GM18505 (cell line): ENCODE results near the gene SNX19.
A peak's percentile ranks its signal among the peaks of the same experiment; 100 is the strongest.
"Not testable (repeated sequence)": the region's sequence is repeated elsewhere in the genome, so short reads cannot be mapped to it uniquely, and the experiment has no call there.

Experiments used
- ATAC-seq: cut with Tn5 transposase; IDR thresholded peaks from one replicate; pipeline ENCODE4 v1.9.1; 2021; ENCODE audit not compliant: unreplicated experiment
- POLR2A ChIP-seq: IDR thresholded peaks from 4 replicates; pipeline ENCODE4 v1.6.1; 2011; ENCODE audit warnings: borderline replicate concordance; ENCODE audit not compliant: insufficient read depth, insufficient read length; ENCODE audit errors: extremely low read depth

SNX19 gene, protein sequence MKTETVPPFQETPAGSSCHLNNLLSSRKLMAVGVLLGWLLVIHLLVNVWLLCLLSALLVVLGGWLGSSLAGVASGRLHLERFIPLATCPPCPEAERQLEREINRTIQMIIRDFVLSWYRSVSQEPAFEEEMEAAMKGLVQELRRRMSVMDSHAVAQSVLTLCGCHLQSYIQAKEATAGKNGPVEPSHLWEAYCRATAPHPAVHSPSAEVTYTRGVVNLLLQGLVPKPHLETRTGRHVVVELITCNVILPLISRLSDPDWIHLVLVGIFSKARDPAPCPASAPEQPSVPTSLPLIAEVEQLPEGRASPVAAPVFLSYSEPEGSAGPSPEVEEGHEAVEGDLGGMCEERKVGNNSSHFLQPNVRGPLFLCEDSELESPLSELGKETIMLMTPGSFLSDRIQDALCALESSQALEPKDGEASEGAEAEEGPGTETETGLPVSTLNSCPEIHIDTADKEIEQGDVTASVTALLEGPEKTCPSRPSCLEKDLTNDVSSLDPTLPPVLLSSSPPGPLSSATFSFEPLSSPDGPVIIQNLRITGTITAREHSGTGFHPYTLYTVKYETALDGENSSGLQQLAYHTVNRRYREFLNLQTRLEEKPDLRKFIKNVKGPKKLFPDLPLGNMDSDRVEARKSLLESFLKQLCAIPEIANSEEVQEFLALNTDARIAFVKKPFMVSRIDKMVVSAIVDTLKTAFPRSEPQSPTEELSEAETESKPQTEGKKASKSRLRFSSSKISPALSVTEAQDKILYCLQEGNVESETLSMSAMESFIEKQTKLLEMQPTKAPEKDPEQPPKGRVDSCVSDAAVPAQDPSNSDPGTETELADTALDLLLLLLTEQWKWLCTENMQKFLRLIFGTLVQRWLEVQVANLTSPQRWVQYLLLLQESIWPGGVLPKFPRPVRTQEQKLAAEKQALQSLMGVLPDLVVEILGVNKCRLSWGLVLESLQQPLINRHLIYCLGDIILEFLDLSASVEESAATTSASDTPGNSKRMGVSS

DNA sequence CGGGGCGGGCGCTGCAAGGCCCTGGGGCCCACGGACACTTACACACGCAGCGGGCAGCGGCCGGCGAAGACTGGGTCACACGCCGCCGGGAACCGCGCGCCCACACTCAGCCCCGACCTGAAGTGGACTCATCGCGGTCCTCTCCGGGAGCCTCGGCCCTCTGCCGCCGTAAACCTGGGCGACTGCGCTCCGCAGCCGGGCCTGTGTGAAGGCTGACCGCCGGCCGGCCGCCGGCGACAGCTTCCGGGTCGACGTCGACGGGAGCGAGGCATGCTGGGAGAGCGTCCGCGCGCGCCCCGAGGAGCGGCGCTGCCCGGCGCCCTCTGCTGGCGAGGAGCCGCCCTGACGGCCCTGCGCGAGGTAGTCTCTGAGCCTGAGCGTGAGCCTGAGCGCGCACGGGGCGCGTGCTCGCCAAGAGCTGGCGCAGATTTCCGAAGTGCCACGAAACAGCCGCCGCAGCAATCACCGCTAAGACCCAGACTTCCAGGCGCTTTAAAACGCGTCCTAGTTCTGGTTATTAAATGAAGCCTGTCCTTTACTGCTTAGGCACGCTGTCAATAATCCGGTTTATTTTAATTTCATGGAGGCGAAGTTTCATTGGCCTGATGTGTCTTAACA, at the start of gene SNX19:
Gene SNX19 (minus strand): TSS at position 242 of the 618 bp plus-strand sequence. CDS start 540 bp downstream, outside the sequence.
- peak; percentile 91 for TF ChIP-seq POLR2A
- peak; percentile 100 for ATAC-seq

DNA sequence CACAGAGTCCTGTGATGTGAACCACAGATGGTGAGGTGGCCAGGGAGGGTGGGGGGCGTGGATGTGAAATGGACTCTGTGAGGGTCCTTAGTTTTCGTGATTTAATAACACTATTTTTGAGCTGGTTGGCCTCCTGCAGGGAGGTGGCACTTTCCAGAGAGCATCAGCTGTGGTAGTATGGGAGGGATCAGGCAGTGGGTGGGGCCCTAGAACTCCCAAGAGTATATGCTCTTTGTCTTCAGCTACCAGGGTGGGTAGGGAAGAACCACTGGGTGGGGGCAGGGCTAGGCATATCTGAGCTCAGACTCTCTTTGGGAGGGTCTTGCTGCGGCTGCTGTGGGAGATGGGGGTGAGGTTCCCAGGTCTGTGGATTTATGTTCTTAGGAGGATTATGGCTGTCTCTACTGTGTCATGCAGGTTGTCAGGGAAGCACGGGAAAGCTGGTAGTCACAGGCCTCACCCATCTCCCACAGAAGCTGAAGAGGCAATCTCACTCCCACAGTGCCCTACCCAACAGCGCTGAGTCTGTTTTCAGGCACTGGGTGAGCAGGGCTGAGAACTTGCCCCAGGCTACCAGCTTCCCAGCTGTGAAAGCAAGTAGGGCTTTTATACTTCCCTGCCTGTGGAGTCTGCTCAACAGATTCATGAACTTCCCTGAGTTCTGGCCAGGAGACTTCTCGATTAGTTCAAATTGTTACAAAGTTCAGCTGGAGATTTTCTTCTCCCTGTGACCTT, 47.9 kb upstream of the SNX19 start:
- TF ChIP-seq POLR2A = no peak
- no peak for ATAC-seq

DNA sequence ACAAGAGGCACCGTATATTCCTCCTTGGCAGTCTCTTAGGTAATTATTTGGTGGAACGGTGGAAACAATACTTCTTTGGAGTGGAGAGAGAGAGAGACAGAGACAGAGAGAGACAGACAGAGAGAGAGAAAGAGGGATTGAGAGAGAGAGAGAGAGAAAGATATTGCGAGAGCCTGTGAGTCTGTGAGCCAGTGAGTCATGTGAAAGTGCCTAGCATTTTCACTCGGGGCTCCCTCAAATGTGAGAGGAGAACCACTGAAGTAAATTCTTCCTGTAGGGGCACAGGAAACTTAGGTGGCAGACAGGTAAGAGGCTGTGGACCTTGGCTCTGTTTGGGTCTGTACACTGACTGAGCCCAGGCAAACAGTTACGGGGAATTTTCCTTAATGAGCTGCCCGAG, 31.6 kb upstream of the SNX19 start:
- TF ChIP-seq POLR2A = no peak
- ATAC-seq = no peak

DNA sequence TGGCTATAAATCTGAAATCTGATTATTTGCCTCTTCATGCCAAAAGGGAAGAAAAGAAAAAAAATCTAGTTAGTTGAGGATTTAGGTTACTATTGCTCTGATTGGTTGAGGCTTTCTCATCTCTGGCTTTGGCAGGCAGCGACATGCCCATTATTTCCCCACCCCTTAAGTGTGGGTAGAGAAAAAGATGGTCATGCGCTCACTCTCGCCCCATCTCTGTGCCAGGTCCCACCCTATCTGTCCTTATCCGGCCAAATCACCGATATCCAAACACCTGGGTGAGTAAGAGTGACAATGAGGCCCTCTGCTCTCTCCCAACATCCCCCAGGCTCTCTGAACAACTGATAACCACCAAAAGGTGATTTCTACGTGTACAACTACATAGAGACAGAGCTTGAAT, 31.2 kb upstream of the SNX19 start:
- no peak for ATAC-seq
- no peak for TF ChIP-seq POLR2A

DNA sequence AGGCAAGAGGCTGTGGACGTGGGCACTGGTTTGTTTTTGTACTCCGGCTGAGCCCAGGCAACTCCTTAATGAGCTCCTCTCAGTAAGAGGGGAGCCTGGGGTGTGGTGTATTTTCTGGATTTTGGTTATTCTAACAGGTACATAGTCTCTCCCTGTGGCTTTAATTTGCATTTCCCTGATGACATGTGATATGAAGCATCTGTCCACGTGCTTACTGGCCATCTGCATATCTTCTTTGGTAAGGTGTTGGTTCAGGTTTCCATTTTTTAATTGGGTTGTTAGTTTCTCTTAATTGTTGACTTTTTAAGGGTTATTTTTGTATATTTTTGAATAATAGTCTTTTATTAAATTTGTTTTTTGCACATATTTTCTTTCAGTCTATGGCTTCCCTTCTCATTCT, 30.8 kb upstream of the SNX19 start:
- ATAC-seq = no peak
- no peak for TF ChIP-seq POLR2A

DNA sequence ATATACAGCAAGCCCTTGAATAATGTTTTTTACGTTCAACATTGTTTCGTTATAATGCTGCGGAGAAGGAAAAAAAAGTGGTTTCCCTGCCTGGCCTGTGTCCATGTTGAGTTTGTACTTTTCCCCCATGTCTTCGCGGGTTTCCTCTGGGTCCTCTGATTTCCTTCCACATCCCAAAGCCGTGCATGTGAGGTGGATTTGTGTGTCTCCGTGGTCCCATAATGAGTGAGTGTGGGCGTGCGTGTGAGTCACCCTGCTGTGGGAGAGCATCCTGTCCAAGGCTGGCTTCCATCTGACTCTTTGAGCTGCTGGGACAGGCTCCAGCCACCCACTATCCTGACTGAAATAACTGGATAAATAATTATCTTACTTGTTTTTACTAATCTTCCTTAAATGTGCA, 29.6 kb upstream of the SNX19 start:
- no peak for TF ChIP-seq POLR2A
- ATAC-seq = no peak

DNA sequence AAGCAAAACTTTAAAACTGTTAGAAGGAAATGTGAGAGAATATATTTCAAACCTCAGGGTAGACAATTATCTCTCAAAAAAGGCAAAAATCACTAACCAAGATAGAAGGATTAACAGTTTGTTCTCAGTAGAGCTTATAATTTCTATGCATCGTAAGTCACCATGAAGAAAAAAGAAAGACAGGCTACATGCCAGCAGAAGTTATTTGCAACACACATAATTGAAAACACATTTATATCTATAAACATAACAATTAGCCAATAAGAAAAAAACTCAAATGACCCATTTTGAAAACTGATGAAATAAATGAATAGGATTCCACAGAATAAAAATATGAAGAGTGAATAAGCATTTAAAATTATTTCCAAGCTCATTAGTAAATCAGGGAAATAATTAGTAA, 24.4 kb upstream of the SNX19 start:
- no peak for ATAC-seq
- no peak for TF ChIP-seq POLR2A

DNA sequence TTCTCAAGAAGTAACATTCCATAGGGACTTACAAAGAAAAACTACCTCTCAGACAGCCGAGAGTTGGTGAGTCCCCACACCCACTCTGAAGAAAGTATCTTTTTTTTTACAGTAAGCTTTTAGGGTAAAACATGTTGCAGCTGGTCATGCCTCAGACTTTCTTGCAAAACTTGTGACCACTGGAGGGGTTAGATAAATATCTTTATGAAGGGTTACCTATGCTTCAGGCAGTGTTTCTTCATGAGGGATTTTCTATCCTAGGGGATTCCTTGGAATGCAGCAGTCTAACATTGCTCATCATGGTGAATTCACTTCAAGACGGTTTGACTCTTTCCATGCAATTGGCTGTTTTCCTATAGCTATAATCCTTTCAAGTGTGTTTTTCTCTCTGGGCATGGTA, 20.8 kb upstream of the SNX19 start:
- no peak for ATAC-seq
- TF ChIP-seq POLR2A = no peak

DNA sequence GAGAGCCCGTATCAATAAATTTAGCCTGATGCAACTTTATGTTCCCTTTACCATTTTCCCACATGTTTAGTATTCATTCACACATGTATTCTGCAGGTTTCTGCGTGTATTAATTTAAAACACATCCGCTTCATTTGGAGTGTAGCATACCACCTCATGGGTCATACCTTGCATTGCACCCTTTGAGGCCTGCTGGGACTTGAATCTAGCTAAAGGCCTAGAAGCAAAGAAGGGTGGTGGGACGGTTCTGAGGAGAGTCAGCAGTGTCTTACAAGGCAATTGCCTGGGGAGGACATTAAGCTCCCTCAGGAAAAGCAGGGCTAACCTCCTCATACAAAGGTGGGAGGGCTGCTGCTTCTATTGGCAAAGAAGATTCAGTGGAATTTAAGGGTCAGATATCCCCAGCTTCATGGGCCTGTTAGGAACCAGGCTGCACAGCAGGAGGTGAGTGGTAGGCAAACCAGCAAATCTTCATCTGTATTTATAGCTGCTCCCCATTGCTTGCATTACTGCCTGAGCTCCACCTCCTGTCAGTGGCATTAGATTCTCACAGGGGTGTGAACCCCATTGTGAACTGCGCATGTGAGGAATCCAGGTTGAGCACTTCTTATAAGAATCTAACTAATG, 15.9 kb upstream of the SNX19 start:
- TF ChIP-seq POLR2A = no peak
- no peak for ATAC-seq

DNA sequence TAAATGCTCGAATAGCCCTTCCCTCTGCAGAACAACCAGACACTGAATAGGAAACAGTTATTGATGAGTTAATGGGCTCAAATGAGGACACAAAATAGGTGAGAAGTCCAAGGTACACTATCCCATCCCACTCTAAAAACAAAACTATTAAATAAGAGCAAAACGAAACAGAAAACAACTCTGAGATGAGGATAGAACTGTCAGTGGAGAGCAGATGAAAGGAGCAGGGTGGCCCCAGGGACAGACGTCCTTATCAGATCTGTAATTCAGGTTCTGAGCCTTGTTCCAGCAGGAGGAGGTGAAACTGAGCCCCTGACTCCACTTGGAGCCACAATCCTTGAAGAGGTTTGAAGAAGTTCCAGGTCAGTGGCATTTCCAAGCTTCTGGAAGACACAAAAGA, 8.5 kb upstream of the SNX19 start:
- TF ChIP-seq POLR2A = no peak
- no peak for ATAC-seq

DNA sequence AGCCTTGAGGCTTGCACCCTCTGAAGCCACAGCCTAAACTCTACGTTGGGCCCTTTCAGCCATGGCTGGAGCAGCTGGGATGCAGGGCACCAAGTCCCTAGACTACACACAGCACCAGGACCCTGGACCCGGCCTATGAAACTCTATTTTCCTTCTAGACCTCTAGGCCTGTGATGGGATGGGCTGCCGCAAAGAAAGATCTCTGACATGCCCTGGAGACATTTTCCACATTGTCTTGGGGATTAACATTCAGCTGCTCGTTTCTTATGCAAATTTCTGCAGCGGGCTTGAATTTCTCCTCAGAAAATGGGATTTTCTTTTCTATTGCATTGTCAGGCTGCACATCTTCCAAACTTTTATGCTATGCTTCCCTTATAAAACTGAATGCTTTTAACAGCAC, 4.3 kb upstream of the SNX19 start:
- not testable (repeated sequence) for ATAC-seq

DNA sequence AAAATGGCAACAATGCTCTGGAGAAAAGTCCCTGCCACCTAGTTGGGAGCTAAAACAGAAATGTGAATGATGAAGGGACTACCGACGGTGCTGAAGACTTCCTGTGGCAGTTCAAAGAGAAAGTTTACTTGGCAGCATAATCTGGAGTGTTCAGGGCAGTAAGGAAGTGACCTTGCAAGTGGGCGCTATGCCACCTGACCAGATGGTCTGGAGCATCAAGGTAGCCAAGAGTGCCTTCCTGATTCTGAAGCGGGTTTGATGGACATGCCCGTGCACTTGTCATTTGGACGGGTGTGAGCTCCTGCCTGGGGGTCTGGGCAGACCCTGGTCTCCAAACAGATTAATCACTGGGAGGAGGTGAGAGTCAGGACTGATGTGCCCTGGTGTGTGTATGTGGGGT, 1.8 kb upstream of the SNX19 start:
- TF ChIP-seq POLR2A = no peak
- no peak for ATAC-seq

DNA sequence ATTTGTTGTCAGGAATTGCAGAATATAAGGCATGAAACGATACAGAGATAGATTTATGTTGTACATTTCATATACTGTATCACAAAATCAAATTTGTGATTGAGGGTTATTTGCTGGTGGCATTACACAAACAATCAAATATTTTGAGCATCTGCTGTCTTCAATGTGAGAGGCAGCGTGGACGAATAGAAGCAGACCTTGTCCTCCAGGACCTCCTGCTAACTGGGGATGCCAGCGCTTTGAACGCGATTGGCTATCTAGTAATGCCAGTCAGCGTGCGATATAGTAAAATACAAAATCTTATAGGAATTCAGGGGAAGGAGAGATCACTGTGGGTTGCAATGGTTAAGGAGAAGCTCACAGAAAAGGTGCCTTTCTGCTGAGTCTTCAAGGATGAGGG, 631 bp upstream of the SNX19 start:
- TF ChIP-seq POLR2A = no peak
- no peak for ATAC-seq

DNA sequence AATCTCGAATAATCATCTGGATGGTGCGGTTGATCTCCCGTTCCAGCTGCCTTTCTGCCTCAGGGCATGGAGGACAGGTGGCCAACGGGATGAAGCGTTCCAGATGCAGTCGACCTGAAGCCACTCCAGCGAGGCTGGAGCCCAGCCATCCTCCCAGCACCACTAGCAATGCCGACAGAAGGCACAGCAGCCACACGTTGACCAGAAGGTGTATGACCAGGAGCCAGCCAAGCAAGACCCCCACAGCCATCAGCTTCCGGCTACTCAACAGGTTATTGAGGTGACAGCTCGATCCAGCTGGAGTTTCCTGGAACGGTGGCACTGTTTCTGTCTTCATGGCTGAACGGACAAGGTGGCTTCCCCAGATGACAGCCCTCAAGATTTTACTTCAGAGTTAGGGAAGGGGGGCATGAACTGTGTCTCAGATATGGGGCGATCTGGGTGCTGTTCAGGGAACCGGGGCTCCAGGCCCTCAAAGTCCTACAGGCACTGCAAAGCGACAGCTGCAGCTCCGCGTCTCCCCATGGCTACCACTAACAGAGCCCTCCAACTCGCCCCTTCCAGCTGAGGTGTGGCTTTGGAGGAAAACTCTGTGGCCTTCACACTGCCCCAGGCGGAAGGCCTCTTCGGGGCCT, 559 bp downstream of the SNX19 start:
- no peak for TF ChIP-seq POLR2A
- ATAC-seq = no peak
